ENCODE results near the gene BTBD17.

GRCh38 chr17:74404218-74404617 lies 42.5 kb upstream of the BTBD17 start:
- TF ChIP-seq EP300 (IDR thresholded peaks at IDR 0.05; ENCODE audit: borderline replicate concordance in 1 of 2, low read depth in 1 of 2, low read length in 1 of 2) (no peak), RFX5 (IDR thresholded peaks at IDR 0.05; ENCODE audit: low read length) (no peak), CTCF (IDR thresholded peaks at IDR 0.05) (no peak)
